CD4-positive, CD25-positive, alpha-beta regulatory T cell (primary cell): ENCODE measurements around the gene COA8. TPM values are rescaled to one million over a fixed set of nuclear protein-coding genes. Genes with fewer than 3 reads are reported as not detected.

Experiments
- ATAC-seq, 2 donors: fragments of 150-1000 bp; cut with Tn5 transposase; one replicate each; pipeline ENCODE4 v1.10.0; 2021; ENCODE audit warnings: low read depth in 2 of 2, moderate number of reproducible peaks in 2 of 2, moderate library complexity in 1 of 2
- DNase-seq, 3 donors: peaks; one replicate each; pipeline versions ENCODE4 v3.0.0 to v3.0.0-alpha.2; 2012 to 2022; ENCODE audit warnings: mixed read lengths in 1 of 3
- H3K27ac ChIP-seq: one replicate; pipeline ENCODE4 v1.7.0; 2013; ENCODE audit warnings: mild to moderate bottlenecking, low read length; ENCODE audit not compliant: insufficient read depth, poor library complexity, severe bottlenecking
- H3K27me3 ChIP-seq: one replicate; pipeline ENCODE4 v1.7.0; 2013; ENCODE audit warnings: low read length; ENCODE audit not compliant: control insufficient read depth, insufficient read depth
- H3K36me3 ChIP-seq: one replicate; pipeline ENCODE4 v1.7.0; 2013; ENCODE audit warnings: mild to moderate bottlenecking, low read length, moderate library complexity; ENCODE audit not compliant: control insufficient read depth, insufficient read depth
- H3K4me1 ChIP-seq: 2 replicates; pipeline ENCODE4 v1.7.0; 2013; ENCODE audit warnings: mild to moderate bottlenecking, low read length; ENCODE audit not compliant: insufficient read depth, control insufficient read depth, poor library complexity, severe bottlenecking
- H3K4me3 ChIP-seq: one replicate; pipeline ENCODE4 v1.7.0; 2013; ENCODE audit warnings: low read depth, mild to moderate bottlenecking, low read length, moderate library complexity
- H3K9me3 ChIP-seq, 2 experiments: 1 replicate in 1 of 2; 2 replicates in 1 of 2; pipeline ENCODE4 v1.7.0; 2013; ENCODE audit warnings: low read length in 2 of 2, mild to moderate bottlenecking in 1 of 2, moderate library complexity in 1 of 2; ENCODE audit not compliant: control insufficient read depth in 2 of 2
- H3K27ac Mint-ChIP-seq, 3 donors: one replicate each; pipeline ENCODE4 v1.8.0; 2020 to 2022; ENCODE audit warnings: mild to moderate bottlenecking in 3 of 3, mixed read lengths in 3 of 3, moderate library complexity in 2 of 3
- H3K27me3 Mint-ChIP-seq: one replicate; pipeline ENCODE4 v1.8.0; 2022; ENCODE audit warnings: mild to moderate bottlenecking, mixed read lengths
- H3K36me3 Mint-ChIP-seq: one replicate; pipeline ENCODE4 v1.8.0; 2020; ENCODE audit warnings: mixed read lengths
- H3K4me1 Mint-ChIP-seq, 4 donors: one replicate each; pipeline ENCODE4 v1.8.0; 2020 to 2022; ENCODE audit warnings: mixed read lengths in 4 of 4, mild to moderate bottlenecking in 1 of 4
- H3K4me3 Mint-ChIP-seq, 4 donors: one replicate each; pipeline ENCODE4 v1.8.0; 2020 to 2022; ENCODE audit warnings: mild to moderate bottlenecking in 4 of 4, mixed read lengths in 4 of 4, moderate library complexity in 3 of 4
- H3K9me3 Mint-ChIP-seq, 7 donors: one replicate each; pipeline ENCODE4 v1.8.0; 2020 to 2022; ENCODE audit warnings: mixed read lengths in 7 of 7, mild to moderate bottlenecking in 3 of 7, moderate library complexity in 2 of 7
- polyA plus RNA-seq, 4 donors: library from polyadenylated mRNA; unstranded; fragments of 300-500 nt; fragmentation: Illumina TruSeq; gene quantifications; one replicate each; pipeline ENCODE4 v1.2.3, GENCODE V29; 2021
- total RNA-seq: library from RNA; stranded (reverse); gene quantifications from one replicate; pipeline ENCODE4 v1.2.3, GENCODE V29; 2022

Gene COA8
- total and polyA plus RNA-seq, 5 donors from 2014 or later, result 15.1 to 55.0 (median 48.6) TPM

GRCh38 chr14:103628221-103628683 lies 65.5 kb downstream of the COA8 start:
- no peaks in the 10 kb centered on the region for H3K27me3 Mint-ChIP-seq
- Histone ChIP-seq H3K36me3 (peaks cover 6% of the 10 kb centered on the region), H3K9me3 (no peaks in the 10 kb centered on the region), H3K4me3 (peak overlapping the region; percentile 35), H3K27me3 (no peaks in the 10 kb centered on the region), H3K27ac (peak overlapping the region; percentile 87), H3K4me1 (peaks cover 52% of the 10 kb centered on the region)
- peaks cover 5 to 61% (median 17%) of the 10 kb centered on the region in 4 donors for H3K4me1 Mint-ChIP-seq
- DNase-seq, result peak in 2 of 3 donors; percentile 9 to 24
- H3K4me3 Mint-ChIP-seq, result peak overlapping the region; percentile 83 to 92 (median 90)
- no peaks in the 10 kb centered on the region for H3K9me3 Mint-ChIP-seq
- no peak for ATAC-seq
- no peaks in the 10 kb centered on the region for H3K36me3 Mint-ChIP-seq
- peak overlapping the region; percentile 71 to 89 (median 87) for H3K27ac Mint-ChIP-seq

- H3K4me1 Mint-ChIP-seq, result peaks cover 5 to 63% (median 21%) of the 10 kb centered on the region in 4 donors
- H3K4me1 ChIP-seq, result peaks cover 50% of the 10 kb centered on the region
- H3K27ac ChIP-seq, result peak within 1 kb of the TSS; percentile 87
- H3K9me3 Mint-ChIP-seq, result no peaks in the 10 kb centered on the region
- peaks cover 6% of the 10 kb centered on the region for H3K36me3 ChIP-seq
- H3K27me3 Mint-ChIP-seq, result no peaks in the 10 kb centered on the region
- H3K27me3 ChIP-seq, result no peaks in the 10 kb centered on the region
- DNase-seq, result peak; percentile 75 to 83 (median 78)
- peak; percentile 80 for ATAC-seq
- no peaks in the 10 kb centered on the region for H3K9me3 ChIP-seq
- H3K4me3 ChIP-seq, result peak within 1 kb of the TSS; percentile 91
- no peaks in the 10 kb centered on the region for H3K36me3 Mint-ChIP-seq
- H3K4me3 Mint-ChIP-seq, result peak within 1 kb of the TSS; percentile 89 to 94 (median 92)
- H3K27ac Mint-ChIP-seq, result peak within 1 kb of the TSS; percentile 87 to 90 (median 89)
Measured at GRCh38 chr14:103628684-103629502, 66.1 kb downstream of the COA8 start, which contains the start of gene KLC1. Gene KLC1, plus strand, starts transcription at chr14:103629211. Its CDS starts 25,354 bp downstream, at chr14:103654565.

GRCh38 chr14:103629503-103630121 lies 66.9 kb downstream of the COA8 start:
- Histone ChIP-seq H3K4me3 (peak overlapping the region; percentile 91), H3K4me1 (peaks cover 49% of the 10 kb centered on the region), H3K27ac (peak overlapping the region; percentile 87), H3K27me3 (no peaks in the 10 kb centered on the region), H3K9me3 (no peaks in the 10 kb centered on the region), H3K36me3 (peaks cover 10% of the 10 kb centered on the region)
- H3K27me3 Mint-ChIP-seq, result no peaks in the 10 kb centered on the region
- H3K4me1 Mint-ChIP-seq, result peaks cover 10 to 64% (median 27%) of the 10 kb centered on the region in 4 donors
- DNase-seq, result peak; percentile 27 to 69 (median 48)
- H3K9me3 Mint-ChIP-seq, result no peaks in the 10 kb centered on the region
- peak in 1 of 2 donors; percentile 37 for ATAC-seq
- peak overlapping the region; percentile 89 to 94 (median 92) for H3K4me3 Mint-ChIP-seq
- peaks cover 4% of the 10 kb centered on the region for H3K36me3 Mint-ChIP-seq
- H3K27ac Mint-ChIP-seq, result peak overlapping the region; percentile 46 to 90 (median 82)

- H3K9me3 ChIP-seq, result no peaks in the 10 kb centered on the region
- peak overlapping the region; percentile 87 for H3K27ac ChIP-seq
- ATAC-seq, result no peak
- H3K4me1 ChIP-seq, result peaks cover 48% of the 10 kb centered on the region
- H3K36me3 ChIP-seq, result peaks cover 11% of the 10 kb centered on the region
- Mint-ChIP-seq H3K36me3 (peaks cover 4% of the 10 kb centered on the region), H3K4me1 (peaks cover 10 to 64% (median 30%) of the 10 kb centered on the region in 4 donors), H3K4me3 (peak overlapping the region; percentile 89 to 94 (median 92)), H3K27ac (peak overlapping the region in 2 of 3 donors; percentile 82 to 90), H3K9me3 (no peaks in the 10 kb centered on the region), H3K27me3 (no peaks in the 10 kb centered on the region)
- H3K4me3 ChIP-seq, result peak overlapping the region; percentile 91
- no peak for DNase-seq
- no peaks in the 10 kb centered on the region for H3K27me3 ChIP-seq
Measured at GRCh38 chr14:103630364-103631108, 67.8 kb downstream of the COA8 start.

GRCh38 chr14:103633391-103633790 lies 70.6 kb downstream of the COA8 start:
- Histone ChIP-seq H3K9me3 (no peaks in the 10 kb centered on the region), H3K27me3 (no peaks in the 10 kb centered on the region), H3K36me3 (peaks cover 11% of the 10 kb centered on the region), H3K27ac (no peak overlapping the region), H3K4me1 (peaks cover 40% of the 10 kb centered on the region), H3K4me3 (no peak overlapping the region)
- H3K27me3 Mint-ChIP-seq, result no peaks in the 10 kb centered on the region
- no peaks in the 10 kb centered on the region for H3K9me3 Mint-ChIP-seq
- H3K4me3 Mint-ChIP-seq, result peak overlapping the region; percentile 45 to 90 (median 72)
- peak overlapping the region in 1 of 3 donors; percentile 58 for H3K27ac Mint-ChIP-seq
- peaks cover 15 to 77% (median 51%) of the 10 kb centered on the region in 4 donors for H3K4me1 Mint-ChIP-seq
- peaks cover 16% of the 10 kb centered on the region for H3K36me3 Mint-ChIP-seq
- ATAC-seq (no peak), DNase-seq (no peak)

GRCh38 chr14:103634156-103634555 lies 71.4 kb downstream of the COA8 start:
- Mint-ChIP-seq H3K4me1 (peaks cover 17 to 84% (median 57%) of the 10 kb centered on the region in 4 donors), H3K36me3 (peaks cover 21% of the 10 kb centered on the region), H3K27ac (peak overlapping the region in 2 of 3 donors; percentile 58 to 71), H3K9me3 (no peaks in the 10 kb centered on the region), H3K27me3 (no peaks in the 10 kb centered on the region), H3K4me3 (peak overlapping the region in 3 of 4 donors; percentile 56 to 90 (median 56))
- no peak overlapping the region for H3K27ac ChIP-seq
- no peaks in the 10 kb centered on the region for H3K9me3 ChIP-seq
- no peaks in the 10 kb centered on the region for H3K27me3 ChIP-seq
- H3K36me3 ChIP-seq, result peaks cover 11% of the 10 kb centered on the region
- ATAC-seq (no peak), DNase-seq (no peak)
- peaks cover 37% of the 10 kb centered on the region for H3K4me1 ChIP-seq
- no peak overlapping the region for H3K4me3 ChIP-seq

- no peaks in the 10 kb centered on the region for H3K27me3 Mint-ChIP-seq
- Histone ChIP-seq H3K27me3 (no peaks in the 10 kb centered on the region), H3K27ac (no peak overlapping the region), H3K36me3 (peaks cover 6% of the 10 kb centered on the region), H3K9me3 (no peaks in the 10 kb centered on the region), H3K4me3 (no peak overlapping the region), H3K4me1 (peaks cover 17% of the 10 kb centered on the region)
- DNase-seq, result no peak
- ATAC-seq, result no peak
- H3K4me3 Mint-ChIP-seq, result peak overlapping the region in 1 of 4 donors; percentile 83
- no peaks in the 10 kb centered on the region for H3K9me3 Mint-ChIP-seq
- H3K27ac Mint-ChIP-seq, result peak overlapping the region in 1 of 3 donors; percentile 39
- peaks cover 17 to 74% (median 57%) of the 10 kb centered on the region in 4 donors for H3K4me1 Mint-ChIP-seq
- peaks cover 21% of the 10 kb centered on the region for H3K36me3 Mint-ChIP-seq
Measured at GRCh38 chr14:103638594-103638993, 75.8 kb downstream of the COA8 start.
